Measurements from ENCODE around the gene MEGF8.

The MEGF8 gene

GRCh38 chr19:42363614-42364346, 38.3 kb downstream of the MEGF8 start:
- no peak for TF ChIP-seq CTCF (conservative IDR thresholded peaks at IDR 0.05; ENCODE audit: low read length)
- no peak for DNase-seq (ENCODE audit: low read depth)

GRCh38 chr19:42366673-42367072, 41.2 kb downstream of the MEGF8 start:
- DNase-seq (ENCODE audit: low read depth), result no peak
- no peak for TF ChIP-seq CTCF (conservative IDR thresholded peaks at IDR 0.05; ENCODE audit: low read length)
- H3K4me3 ChIP-seq (ENCODE audit: low read length), result no peak overlapping the region

More at GRCh38 chr19:42363614-42364346, 38.3 kb downstream of the MEGF8 start:
- no peak overlapping the region for H3K4me3 ChIP-seq (ENCODE audit: low read length)

- no peak overlapping the region for H3K4me3 ChIP-seq (ENCODE audit: low read length)
- TF ChIP-seq CTCF (conservative IDR thresholded peaks at IDR 0.05; ENCODE audit: low read length), result no peak
- DNase-seq (ENCODE audit: low read depth), result no peak
Observed at GRCh38 chr19:42367929-42368328, 42.5 kb downstream of the MEGF8 start.

GRCh38 chr19:42368360-42368759, 42.9 kb downstream of the MEGF8 start:
- TF ChIP-seq CTCF (conservative IDR thresholded peaks at IDR 0.05; ENCODE audit: low read length), result no peak
- DNase-seq (ENCODE audit: low read depth), result no peak
- no peak overlapping the region for H3K4me3 ChIP-seq (ENCODE audit: low read length)

- no peak for TF ChIP-seq CTCF (conservative IDR thresholded peaks at IDR 0.05; ENCODE audit: low read length)
- no peak for DNase-seq (ENCODE audit: low read depth)
- H3K4me3 ChIP-seq (ENCODE audit: low read length), result no peak overlapping the region
Observed at GRCh38 chr19:42368765-42369164, 43.3 kb downstream of the MEGF8 start.

GRCh38 chr19:42369433-42370067, 44.1 kb downstream of the MEGF8 start:
- no peak for TF ChIP-seq CTCF (conservative IDR thresholded peaks at IDR 0.05; ENCODE audit: low read length)
- no peak for DNase-seq (ENCODE audit: low read depth)
- H3K4me3 ChIP-seq (ENCODE audit: low read length), result no peak overlapping the region

- no peak for DNase-seq (ENCODE audit: low read depth)
- TF ChIP-seq CTCF (conservative IDR thresholded peaks at IDR 0.05; ENCODE audit: low read length), result no peak
- H3K4me3 ChIP-seq (ENCODE audit: low read length), result no peak overlapping the region
Observed at GRCh38 chr19:42370068-42370520, 44.7 kb downstream of the MEGF8 start.

All from AG10803 (cell line).